SK-N-SH treated with all-trans-retinoic acid at 6 μM for 48 hours (cell line): ENCODE results near the gene NPAS2.

Experiments used
- ATAC-seq: fragments of 200-7000 bp; cut with Tn5 transposase; 3 replicates; pipeline ENCODE4 v1.9.1; 2020; ENCODE audit warnings: mild to moderate bottlenecking, moderate library complexity
- ARNTL ChIP-seq: fragments of 450-650 bp; formaldehyde crosslinking; IDR thresholded peaks from 2 replicates; pipeline ENCODE4 v1.5.0; 2020; ENCODE audit warnings: low read depth, mild to moderate bottlenecking, moderate library complexity, borderline replicate concordance
- BACH2 ChIP-seq: fragments of 250-450 bp; sonication (Bioruptor Pico); IDR thresholded peaks from 2 replicates; pipeline ENCODE4 v1.9.0; 2021; ENCODE audit warnings: mild to moderate bottlenecking, borderline replicate concordance
- CSDC2 ChIP-seq: fragments of 250-450 bp; sonication (Bioruptor Pico); IDR thresholded peaks from 2 replicates; pipeline ENCODE4 v1.5.0; 2020; ENCODE audit warnings: mild to moderate bottlenecking, moderate library complexity
- ESRRG ChIP-seq: fragments of 250-450 bp; sonication (Bioruptor Pico); IDR thresholded peaks from 2 replicates; pipeline ENCODE4 v1.6.1; 2021; ENCODE audit warnings: mild to moderate bottlenecking
- GLIS3 ChIP-seq: fragments of 250-450 bp; sonication (Bioruptor Pico); IDR thresholded peaks from 2 replicates; pipeline ENCODE4 v1.5.0; 2020; ENCODE audit warnings: mild to moderate bottlenecking, moderate library complexity
- ISL1 ChIP-seq: fragments of 250-450 bp; sonication (Bioruptor Pico); IDR thresholded peaks from 2 replicates; pipeline ENCODE4 v2.1.2; 2022; ENCODE audit warnings: mild to moderate bottlenecking, moderate library complexity
- OSR1 ChIP-seq: fragments of 250-450 bp; sonication (Bioruptor Pico); IDR thresholded peaks from 2 replicates; pipeline ENCODE4 v1.8.0; 2022; ENCODE audit warnings: moderate library complexity, mild to moderate bottlenecking, inconsistent platforms
- PPARA ChIP-seq: fragments of 250-450 bp; sonication (Bioruptor Pico); IDR thresholded peaks from 2 replicates; pipeline ENCODE4 v1.5.0; 2020; ENCODE audit warnings: mild to moderate bottlenecking, borderline replicate concordance
- SNAI2 ChIP-seq: fragments of 250-450 bp; sonication (Bioruptor Pico); IDR thresholded peaks from 2 replicates; pipeline ENCODE4 v1.5.0; 2020; ENCODE audit warnings: mild to moderate bottlenecking, moderate library complexity
- TCF4 ChIP-seq: fragments of 250-450 bp; sonication (Bioruptor Pico); IDR thresholded peaks from 2 replicates; pipeline ENCODE4 v1.8.0; 2021; ENCODE audit warnings: mild to moderate bottlenecking, moderate library complexity, borderline replicate concordance
- TOX ChIP-seq: fragments of 250-450 bp; sonication (Bioruptor Pico); IDR thresholded peaks from 2 replicates; pipeline ENCODE4 v1.8.0; 2021; ENCODE audit warnings: mild to moderate bottlenecking, moderate library complexity, borderline replicate concordance
- ZC3H10 ChIP-seq: fragments of 250-450 bp; sonication (Bioruptor Pico); IDR thresholded peaks from 2 replicates; pipeline ENCODE4 v1.5.1; 2021; ENCODE audit warnings: mild to moderate bottlenecking, moderate library complexity
- ZFP30 ChIP-seq: fragments of 450-650 bp; formaldehyde crosslinking; IDR thresholded peaks from 2 replicates; pipeline ENCODE4 v1.5.0; 2022; ENCODE audit warnings: mild to moderate bottlenecking, moderate library complexity
- ZNF565 ChIP-seq: fragments of 450-650 bp; formaldehyde crosslinking; conservative IDR thresholded peaks from 2 replicates; pipeline ENCODE4 v1.5.0; 2020; ENCODE audit warnings: low read depth, mild to moderate bottlenecking, moderate library complexity
- ZNF70 ChIP-seq: fragments of 450-650 bp; formaldehyde crosslinking; IDR thresholded peaks from 2 replicates; pipeline ENCODE4 v1.5.0; 2020; ENCODE audit warnings: mild to moderate bottlenecking, moderate library complexity
- ZNF8 ChIP-seq: fragments of 450-650 bp; formaldehyde crosslinking; IDR thresholded peaks from 2 replicates; pipeline ENCODE4 v1.5.0; 2020; ENCODE audit warnings: mild to moderate bottlenecking, moderate library complexity
- TF ChIP-seq, protein P1 (sequence below): fragments of 250-450 bp; sonication (Bioruptor Pico); IDR thresholded peaks from 2 replicates; pipeline ENCODE4 v1.8.0; 2020; ENCODE audit warnings: mild to moderate bottlenecking, moderate library complexity, borderline replicate concordance
- TF ChIP-seq, protein P2 (sequence below): fragments of 250-450 bp; sonication (Bioruptor Pico); IDR thresholded peaks from 2 replicates; pipeline ENCODE4 v1.5.1; 2020; ENCODE audit warnings: low read depth, mild to moderate bottlenecking, moderate library complexity
- TF ChIP-seq, protein P3 (sequence below): fragments of 250-450 bp; sonication (Bioruptor Pico); IDR thresholded peaks from 2 replicates; pipeline ENCODE4 v1.5.0; 2020; ENCODE audit warnings: mild to moderate bottlenecking, moderate library complexity
- TF ChIP-seq, protein P4 (sequence below): fragments of 250-450 bp; sonication (Bioruptor Pico); IDR thresholded peaks from 2 replicates; pipeline ENCODE4 v1.8.0; 2021; ENCODE audit warnings: low read depth, mild to moderate bottlenecking, moderate library complexity, borderline replicate concordance

Gene NPAS2

DNA sequence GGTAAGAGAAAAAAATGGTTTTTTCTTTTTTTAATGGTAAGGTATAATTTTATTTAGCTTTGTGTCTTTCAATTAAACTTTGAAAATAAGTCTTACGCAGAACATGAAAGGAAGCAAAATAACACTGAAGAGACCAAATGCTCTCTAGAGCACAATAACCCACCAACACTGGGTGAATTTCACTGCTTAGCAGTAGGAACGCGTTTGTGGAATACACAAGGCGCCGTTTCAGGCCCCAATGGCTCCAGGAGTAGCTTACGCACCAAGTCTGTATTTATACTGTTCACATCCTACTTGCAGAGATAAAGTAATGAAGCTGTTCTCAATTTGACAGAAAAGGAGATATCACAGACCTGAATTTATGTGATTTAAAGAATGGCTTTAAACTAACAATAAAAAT is 205.6 kb downstream of the NPAS2 start:
- no peak for TF ChIP-seq ZNF70
- TF ChIP-seq CSDC2 = no peak
- no peak for TF ChIP-seq ESRRG (CRISPR knock-in tag)
- TF ChIP-seq, protein P1, sequence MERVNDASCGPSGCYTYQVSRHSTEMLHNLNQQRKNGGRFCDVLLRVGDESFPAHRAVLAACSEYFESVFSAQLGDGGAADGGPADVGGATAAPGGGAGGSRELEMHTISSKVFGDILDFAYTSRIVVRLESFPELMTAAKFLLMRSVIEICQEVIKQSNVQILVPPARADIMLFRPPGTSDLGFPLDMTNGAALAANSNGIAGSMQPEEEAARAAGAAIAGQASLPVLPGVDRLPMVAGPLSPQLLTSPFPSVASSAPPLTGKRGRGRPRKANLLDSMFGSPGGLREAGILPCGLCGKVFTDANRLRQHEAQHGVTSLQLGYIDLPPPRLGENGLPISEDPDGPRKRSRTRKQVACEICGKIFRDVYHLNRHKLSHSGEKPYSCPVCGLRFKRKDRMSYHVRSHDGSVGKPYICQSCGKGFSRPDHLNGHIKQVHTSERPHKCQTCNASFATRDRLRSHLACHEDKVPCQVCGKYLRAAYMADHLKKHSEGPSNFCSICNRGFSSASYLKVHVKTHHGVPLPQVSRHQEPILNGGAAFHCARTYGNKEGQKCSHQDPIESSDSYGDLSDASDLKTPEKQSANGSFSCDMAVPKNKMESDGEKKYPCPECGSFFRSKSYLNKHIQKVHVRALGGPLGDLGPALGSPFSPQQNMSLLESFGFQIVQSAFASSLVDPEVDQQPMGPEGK = no peak
- TF ChIP-seq ZNF565 (CRISPR knock-in tag) = no peak
- no peak for ATAC-seq

DNA sequence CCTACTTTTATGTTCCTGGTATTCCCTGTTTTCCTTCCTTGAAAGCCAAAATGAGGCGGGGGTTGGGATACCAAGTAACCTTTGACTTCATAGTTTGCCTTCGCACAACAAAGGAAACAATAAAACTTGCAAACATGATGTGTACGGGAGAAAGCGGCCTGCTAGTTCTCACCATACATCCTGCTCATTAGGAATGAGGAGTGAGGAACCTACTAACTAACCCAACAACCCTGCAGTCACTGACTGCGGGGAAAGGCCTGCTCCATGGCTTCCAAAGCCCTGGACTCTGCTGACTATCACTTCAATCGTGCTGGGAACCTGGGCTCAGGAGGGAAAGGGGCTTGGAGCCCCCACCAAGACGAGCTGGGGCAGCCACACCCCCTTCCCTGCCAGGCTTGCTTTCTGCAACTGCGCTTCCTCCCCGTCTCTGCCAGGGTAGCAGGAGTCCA is 206.3 kb downstream of the NPAS2 start:
- no peak for TF ChIP-seq ESRRG (CRISPR knock-in tag)
- no peak for TF ChIP-seq ZC3H10 (CRISPR knock-in tag)
- no peak for TF ChIP-seq GLIS3 (CRISPR knock-in tag)
- TF ChIP-seq, protein P2, sequence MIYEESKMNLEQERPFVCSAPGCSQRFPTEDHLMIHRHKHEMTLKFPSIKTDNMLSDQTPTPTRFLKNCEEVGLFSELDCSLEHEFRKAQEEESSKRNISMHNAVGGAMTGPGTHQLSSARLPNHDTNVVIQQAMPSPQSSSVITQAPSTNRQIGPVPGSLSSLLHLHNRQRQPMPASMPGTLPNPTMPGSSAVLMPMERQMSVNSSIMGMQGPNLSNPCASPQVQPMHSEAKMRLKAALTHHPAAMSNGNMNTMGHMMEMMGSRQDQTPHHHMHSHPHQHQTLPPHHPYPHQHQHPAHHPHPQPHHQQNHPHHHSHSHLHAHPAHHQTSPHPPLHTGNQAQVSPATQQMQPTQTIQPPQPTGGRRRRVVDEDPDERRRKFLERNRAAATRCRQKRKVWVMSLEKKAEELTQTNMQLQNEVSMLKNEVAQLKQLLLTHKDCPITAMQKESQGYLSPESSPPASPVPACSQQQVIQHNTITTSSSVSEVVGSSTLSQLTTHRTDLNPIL = no peak
- TF ChIP-seq ARNTL = no peak
- TF ChIP-seq OSR1 = no peak
- no peak for TF ChIP-seq ISL1 (CRISPR knock-in tag)
- TF ChIP-seq ZNF8 (CRISPR knock-in tag) = no peak
- ATAC-seq = no peak

DNA sequence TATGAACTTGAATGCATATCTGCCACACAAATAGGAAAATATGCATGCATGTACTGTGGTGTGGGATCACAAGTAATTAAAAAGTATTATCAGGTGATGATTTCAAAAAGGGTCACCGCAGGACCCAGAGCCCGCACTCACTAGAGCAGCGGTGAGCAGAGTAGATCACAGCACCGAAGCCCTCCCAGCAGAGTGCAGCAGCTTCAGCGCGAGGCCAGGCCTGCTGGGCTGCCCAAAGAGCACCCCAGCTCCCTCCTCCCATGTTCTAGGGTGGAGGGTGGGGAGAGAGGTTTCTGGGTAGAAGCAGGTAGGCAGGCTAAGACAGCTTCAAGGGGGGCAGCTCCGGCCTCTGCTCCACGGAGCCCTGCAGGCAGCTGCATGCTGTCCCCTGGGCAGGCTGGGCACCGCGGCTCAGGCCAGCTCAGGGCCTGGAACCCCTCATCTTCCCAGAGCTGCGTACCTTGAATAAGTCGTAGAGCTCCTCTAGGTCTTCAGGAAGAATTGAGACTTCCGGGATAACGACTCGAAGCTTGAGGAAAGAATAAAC is 207.1 kb downstream of the NPAS2 start:
- ATAC-seq = no peak; the same call in 2 of the 3 replicates
- TF ChIP-seq, protein P3, sequence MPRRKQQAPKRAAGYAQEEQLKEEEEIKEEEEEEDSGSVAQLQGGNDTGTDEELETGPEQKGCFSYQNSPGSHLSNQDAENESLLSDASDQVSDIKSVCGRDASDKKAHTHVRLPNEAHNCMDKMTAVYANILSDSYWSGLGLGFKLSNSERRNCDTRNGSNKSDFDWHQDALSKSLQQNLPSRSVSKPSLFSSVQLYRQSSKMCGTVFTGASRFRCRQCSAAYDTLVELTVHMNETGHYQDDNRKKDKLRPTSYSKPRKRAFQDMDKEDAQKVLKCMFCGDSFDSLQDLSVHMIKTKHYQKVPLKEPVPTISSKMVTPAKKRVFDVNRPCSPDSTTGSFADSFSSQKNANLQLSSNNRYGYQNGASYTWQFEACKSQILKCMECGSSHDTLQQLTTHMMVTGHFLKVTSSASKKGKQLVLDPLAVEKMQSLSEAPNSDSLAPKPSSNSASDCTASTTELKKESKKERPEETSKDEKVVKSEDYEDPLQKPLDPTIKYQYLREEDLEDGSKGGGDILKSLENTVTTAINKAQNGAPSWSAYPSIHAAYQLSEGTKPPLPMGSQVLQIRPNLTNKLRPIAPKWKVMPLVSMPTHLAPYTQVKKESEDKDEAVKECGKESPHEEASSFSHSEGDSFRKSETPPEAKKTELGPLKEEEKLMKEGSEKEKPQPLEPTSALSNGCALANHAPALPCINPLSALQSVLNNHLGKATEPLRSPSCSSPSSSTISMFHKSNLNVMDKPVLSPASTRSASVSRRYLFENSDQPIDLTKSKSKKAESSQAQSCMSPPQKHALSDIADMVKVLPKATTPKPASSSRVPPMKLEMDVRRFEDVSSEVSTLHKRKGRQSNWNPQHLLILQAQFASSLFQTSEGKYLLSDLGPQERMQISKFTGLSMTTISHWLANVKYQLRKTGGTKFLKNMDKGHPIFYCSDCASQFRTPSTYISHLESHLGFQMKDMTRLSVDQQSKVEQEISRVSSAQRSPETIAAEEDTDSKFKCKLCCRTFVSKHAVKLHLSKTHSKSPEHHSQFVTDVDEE (CRISPR knock-in tag) = no peak
- TF ChIP-seq PPARA (CRISPR knock-in tag) = no peak
- TF ChIP-seq SNAI2 (CRISPR knock-in tag) = no peak
- TF ChIP-seq TOX = no peak
- TF ChIP-seq, protein P4, sequence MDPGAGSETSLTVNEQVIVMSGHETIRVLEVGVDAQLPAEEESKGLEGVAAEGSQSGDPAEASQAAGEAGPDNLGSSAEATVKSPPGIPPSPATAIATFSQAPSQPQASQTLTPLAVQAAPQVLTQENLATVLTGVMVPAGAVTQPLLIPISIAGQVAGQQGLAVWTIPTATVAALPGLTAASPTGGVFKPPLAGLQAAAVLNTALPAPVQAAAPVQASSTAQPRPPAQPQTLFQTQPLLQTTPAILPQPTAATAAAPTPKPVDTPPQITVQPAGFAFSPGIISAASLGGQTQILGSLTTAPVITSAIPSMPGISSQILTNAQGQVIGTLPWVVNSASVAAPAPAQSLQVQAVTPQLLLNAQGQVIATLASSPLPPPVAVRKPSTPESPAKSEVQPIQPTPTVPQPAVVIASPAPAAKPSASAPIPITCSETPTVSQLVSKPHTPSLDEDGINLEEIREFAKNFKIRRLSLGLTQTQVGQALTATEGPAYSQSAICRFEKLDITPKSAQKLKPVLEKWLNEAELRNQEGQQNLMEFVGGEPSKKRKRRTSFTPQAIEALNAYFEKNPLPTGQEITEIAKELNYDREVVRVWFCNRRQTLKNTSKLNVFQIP (CRISPR knock-in tag) = no peak
- TF ChIP-seq CSDC2 = no peak
- TF ChIP-seq, protein P1 = no peak
- TF ChIP-seq ZFP30 = no peak
- TF ChIP-seq, protein P2 = no peak
- TF ChIP-seq ZC3H10 (CRISPR knock-in tag) = no peak
- TF ChIP-seq TCF4 (CRISPR knock-in tag) = no peak
- TF ChIP-seq BACH2 (CRISPR knock-in tag) = no peak
